RWPE2 (cell line): ENCODE data around the gene PGM2L1.
"Not testable (repeated sequence)": the region's sequence is repeated elsewhere in the genome, so short reads cannot be mapped to it uniquely, and the experiment has no call there.

Experiments used
- ATAC-seq: fragments of 200-7000 bp; cut with Tn5 transposase; 3 replicates; pipeline ENCODE4 v1.9.1; 2021; ENCODE audit warnings: low read depth
- DNase-seq: peaks from one replicate; pipeline ENCODE4 v3.0.0-alpha.2; 2020; ENCODE audit warnings: low spot score
- H3K27ac ChIP-seq: fragments of 450-650 bp; 2 replicates; pipeline ENCODE4 v1.5.1; 2017; ENCODE audit warnings: mild to moderate bottlenecking; ENCODE audit not compliant: poor library complexity, severe bottlenecking
- H3K27me3 ChIP-seq: fragments of 250-450 bp; sonication (Bioruptor Pico); 2 replicates; pipeline ENCODE4 v1.5.1; 2021; ENCODE audit warnings: mild to moderate bottlenecking, moderate library complexity; ENCODE audit not compliant: insufficient read depth, poor library complexity, severe bottlenecking
- H3K36me3 ChIP-seq: fragments of 250-450 bp; sonication (Bioruptor Pico); 2 replicates; pipeline ENCODE4 v1.5.1; 2020; ENCODE audit warnings: low read depth, mild to moderate bottlenecking, moderate library complexity
- H3K4me1 ChIP-seq: fragments of 250-450 bp; sonication (Bioruptor Pico); 2 replicates; pipeline ENCODE4 v1.5.1; 2021; ENCODE audit warnings: mild to moderate bottlenecking, moderate library complexity; ENCODE audit not compliant: insufficient read depth, poor library complexity, severe bottlenecking
- H3K4me3 ChIP-seq: fragments of 250-450 bp; sonication (Bioruptor Pico); 2 replicates; pipeline ENCODE4 v1.5.1; 2021; ENCODE audit warnings: mild to moderate bottlenecking, moderate library complexity; ENCODE audit not compliant: severe bottlenecking
- H3K9me3 ChIP-seq: fragments of 250-450 bp; sonication (Bioruptor Pico); 2 replicates; pipeline ENCODE4 v1.5.1; 2021; ENCODE audit warnings: mild to moderate bottlenecking, moderate library complexity; ENCODE audit not compliant: severe bottlenecking
- CTCF ChIP-seq: fragments of 450-650 bp; IDR thresholded peaks from one replicate; pipeline ENCODE4 v1.5.1; 2017; ENCODE audit warnings: mild to moderate bottlenecking, moderate library complexity; ENCODE audit not compliant: poor library complexity, severe bottlenecking

The PGM2L1 gene

DNA sequence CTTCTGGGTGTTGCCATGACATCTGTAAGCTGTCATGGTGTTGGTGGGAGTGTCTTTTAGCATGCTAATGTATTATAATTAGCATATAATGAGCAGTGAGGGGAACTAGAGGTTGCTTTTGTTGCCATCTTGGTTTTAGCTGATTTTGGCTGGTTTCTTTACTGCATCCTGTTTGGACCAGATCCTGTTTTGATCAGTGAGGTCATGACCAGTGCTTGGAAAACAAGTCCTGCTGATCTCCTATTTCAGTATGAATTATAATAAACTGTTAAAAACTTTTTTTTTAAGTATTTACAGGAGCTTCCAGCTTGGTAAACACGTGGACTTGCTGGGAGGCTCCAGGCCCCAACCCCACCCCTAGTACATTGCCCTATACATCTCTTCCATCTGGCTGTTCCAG lies 56.3 kb downstream of the PGM2L1 start:
- no peaks in the 10 kb centered on the region for H3K27me3 ChIP-seq
- no peak for TF ChIP-seq CTCF
- no peak overlapping the region for H3K4me3 ChIP-seq
- ATAC-seq (no peak), DNase-seq (no peak)
- no peaks in the 10 kb centered on the region for H3K9me3 ChIP-seq
- no peaks in the 10 kb centered on the region for H3K4me1 ChIP-seq
- no peak overlapping the region for H3K27ac ChIP-seq
- H3K36me3 ChIP-seq = no peaks in the 10 kb centered on the region

DNA sequence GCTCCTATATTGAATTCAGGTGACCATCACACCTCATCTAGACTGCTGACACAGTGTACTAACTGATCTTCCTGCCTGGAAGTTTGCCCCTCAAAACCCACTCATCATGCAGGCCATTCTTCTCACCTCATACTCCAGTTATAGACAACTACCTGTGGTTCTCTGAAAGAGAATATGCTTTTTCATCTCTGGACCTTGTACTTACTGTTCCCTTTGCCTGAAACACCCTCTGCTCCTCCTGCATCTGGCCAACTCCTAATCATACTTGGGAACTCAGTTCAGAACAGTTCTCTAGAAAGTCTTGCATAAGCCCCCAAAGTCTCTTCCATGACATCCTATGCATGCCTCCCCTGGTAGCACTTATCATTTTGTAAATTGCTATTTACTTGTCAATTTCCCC lies 58.6 kb downstream of the PGM2L1 start:
- ATAC-seq (no peak), DNase-seq (no peak)
- no peak overlapping the region for H3K4me3 ChIP-seq
- H3K27ac ChIP-seq = no peak overlapping the region
- H3K27me3 ChIP-seq = no peaks in the 10 kb centered on the region
- H3K9me3 ChIP-seq = no peaks in the 10 kb centered on the region
- no peaks in the 10 kb centered on the region for H3K4me1 ChIP-seq
- no peak for TF ChIP-seq CTCF
- H3K36me3 ChIP-seq = no peaks in the 10 kb centered on the region

DNA sequence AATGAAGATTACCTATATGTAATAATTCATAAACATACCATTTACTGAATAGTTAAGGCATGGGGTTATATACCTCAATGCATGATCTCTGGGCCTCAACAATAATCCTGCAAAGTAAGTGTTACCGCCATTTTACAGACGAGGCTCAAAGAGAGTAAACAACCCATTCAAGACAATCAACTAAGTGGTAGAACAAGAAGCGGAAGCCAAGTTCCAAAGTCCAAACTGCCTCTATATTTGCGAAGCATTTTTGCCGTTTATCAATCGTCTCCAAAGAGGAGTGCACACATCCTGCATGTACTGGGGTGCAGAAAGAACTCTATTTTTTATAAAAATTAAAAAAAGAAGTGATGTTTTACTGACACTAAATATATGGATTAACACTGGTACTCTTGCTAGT lies 59.3 kb downstream of the PGM2L1 start:
- no peak for ATAC-seq
- no peak overlapping the region for H3K27ac ChIP-seq
- DNase-seq = no peak
- no peaks in the 10 kb centered on the region for H3K9me3 ChIP-seq
- H3K36me3 ChIP-seq = no peaks in the 10 kb centered on the region
- no peaks in the 10 kb centered on the region for H3K27me3 ChIP-seq
- H3K4me1 ChIP-seq = no peaks in the 10 kb centered on the region
- TF ChIP-seq CTCF = no peak
- H3K4me3 ChIP-seq = no peak overlapping the region

DNA sequence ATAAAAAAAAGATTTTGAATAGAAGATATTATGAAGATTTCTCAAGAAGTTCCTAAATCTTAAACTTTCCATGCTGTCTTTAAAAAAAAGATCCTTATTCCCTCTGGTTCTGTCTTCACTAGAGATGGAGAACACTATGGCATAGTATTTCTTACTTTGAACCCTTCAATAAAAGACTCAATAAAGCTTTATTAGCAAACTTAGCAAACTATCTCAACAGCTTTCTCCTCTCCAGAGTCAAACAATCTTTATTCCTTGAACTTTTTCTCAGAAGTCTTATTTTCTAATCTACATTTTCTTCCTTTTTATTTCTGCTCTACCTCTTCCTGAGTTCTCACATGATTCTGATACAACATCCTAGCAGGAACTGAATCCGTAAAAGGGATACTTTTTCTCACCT lies 65.0 kb downstream of the PGM2L1 start:
- Histone ChIP-seq H3K27me3 (no peaks in the 10 kb centered on the region), H3K36me3 (no peaks in the 10 kb centered on the region), H3K9me3 (no peaks in the 10 kb centered on the region), H3K4me3 (no peak overlapping the region), H3K27ac (no peak overlapping the region), H3K4me1 (peaks cover 6% of the 10 kb centered on the region)
- no peak for TF ChIP-seq CTCF
- DNase-seq = no peak
- no peak for ATAC-seq

- Histone ChIP-seq H3K27ac (no peak overlapping the region), H3K9me3 (no peaks in the 10 kb centered on the region), H3K4me1 (peaks cover 6% of the 10 kb centered on the region), H3K27me3 (no peaks in the 10 kb centered on the region), H3K4me3 (no peak overlapping the region), H3K36me3 (no peaks in the 10 kb centered on the region)
- DNase-seq (no peak), ATAC-seq (no peak)
- no peak for TF ChIP-seq CTCF
These were observed 65.9 kb downstream of the PGM2L1 start for GRCh38 chr11:74332291-74332690.

- H3K4me3 ChIP-seq, DNase-seq, H3K36me3 ChIP-seq, ATAC-seq, H3K27me3 ChIP-seq, H3K9me3 ChIP-seq, H3K4me1 ChIP-seq: not testable (repeated sequence)
- H3K27ac ChIP-seq = peak overlapping the region; percentile 2
These were observed 67.2 kb downstream of the PGM2L1 start for GRCh38 chr11:74331000-74331399.
